ENCODE measurements around the gene DCLK1. TPM values are rescaled to one million over a fixed set of nuclear protein-coding genes. Genes with fewer than 3 reads are reported as not detected.

Gene DCLK1
- total RNA-seq, 4 donors from 2014 or later: 11.7 to 51.4 (median 15.8) TPM

DNA sequence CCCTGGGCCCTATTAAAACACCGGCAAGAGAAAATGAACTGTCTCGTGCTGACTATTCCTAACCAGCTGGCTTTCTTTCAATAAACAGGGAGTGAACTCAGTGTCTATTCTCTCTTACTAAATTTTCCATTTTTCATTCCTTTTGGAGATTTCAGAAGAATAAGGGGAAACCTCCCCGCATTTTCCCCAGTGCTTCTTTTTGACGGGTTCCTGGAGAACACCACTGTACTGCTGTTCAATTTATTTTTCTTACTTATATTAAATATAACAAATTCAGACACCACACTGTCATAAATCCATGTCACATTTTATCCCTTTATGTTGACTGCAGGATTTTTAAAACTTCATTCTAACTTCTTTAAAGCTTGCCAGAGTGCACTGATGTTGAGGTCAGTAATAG lies 75.8 kb downstream of the DCLK1 start:
- Histone ChIP-seq H3K36me3 (no peaks in the 10 kb centered on the region), H3K27ac (no peak overlapping the region), H3K4me3 (no peak overlapping the region), H3K9me3 (no peaks in the 10 kb centered on the region), H3K27me3 (no peaks in the 10 kb centered on the region), H3K4me1 (no peaks in the 10 kb centered on the region)
- no peak for TF ChIP-seq CTCF (IDR thresholded peaks at IDR 0.05)
- no peak for TF ChIP-seq EP300 (IDR thresholded peaks at IDR 0.05)
- TF ChIP-seq POLR2AphosphoS5 (IDR thresholded peaks at IDR 0.05): no peak
- TF ChIP-seq POLR2A (IDR thresholded peaks at IDR 0.05): no peak
- WGBS: 79% methylated on average over 4 of the region's 4 CpGs
- no peak for DNase-seq (ENCODE audit: low spot score in 2 of 2)

DNA sequence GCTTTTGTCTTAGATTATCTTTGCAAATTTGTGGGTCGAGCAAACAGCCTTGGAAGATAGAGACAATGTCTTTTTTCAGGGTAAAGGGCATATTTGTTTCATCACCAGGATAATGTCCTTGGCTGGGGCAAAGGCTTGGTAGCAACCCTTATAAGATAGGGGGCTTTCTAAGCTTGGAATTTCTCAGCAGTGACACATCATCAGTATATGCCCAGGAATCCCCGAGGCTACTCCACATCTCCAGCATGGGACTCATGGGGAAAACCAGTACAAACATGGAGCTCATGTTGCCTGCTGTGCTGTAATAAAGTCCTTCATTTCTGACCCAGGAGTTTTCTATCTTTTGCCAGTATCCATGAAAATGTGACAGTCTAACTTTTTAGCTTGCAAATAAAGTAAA lies 77.1 kb downstream of the DCLK1 start:
- Histone ChIP-seq H3K27ac (no peak overlapping the region), H3K4me3 (no peak overlapping the region), H3K27me3 (no peaks in the 10 kb centered on the region), H3K36me3 (no peaks in the 10 kb centered on the region), H3K9me3 (no peaks in the 10 kb centered on the region), H3K4me1 (no peaks in the 10 kb centered on the region)
- no peak for DNase-seq (ENCODE audit: low spot score in 2 of 2)
- TF ChIP-seq CTCF (IDR thresholded peaks at IDR 0.05): no peak
- TF ChIP-seq POLR2AphosphoS5 (IDR thresholded peaks at IDR 0.05): no peak
- TF ChIP-seq POLR2A (IDR thresholded peaks at IDR 0.05): no peak
- no peak for TF ChIP-seq EP300 (IDR thresholded peaks at IDR 0.05)
- WGBS: 77% methylated on average over 2 of the region's 2 CpGs

DNA sequence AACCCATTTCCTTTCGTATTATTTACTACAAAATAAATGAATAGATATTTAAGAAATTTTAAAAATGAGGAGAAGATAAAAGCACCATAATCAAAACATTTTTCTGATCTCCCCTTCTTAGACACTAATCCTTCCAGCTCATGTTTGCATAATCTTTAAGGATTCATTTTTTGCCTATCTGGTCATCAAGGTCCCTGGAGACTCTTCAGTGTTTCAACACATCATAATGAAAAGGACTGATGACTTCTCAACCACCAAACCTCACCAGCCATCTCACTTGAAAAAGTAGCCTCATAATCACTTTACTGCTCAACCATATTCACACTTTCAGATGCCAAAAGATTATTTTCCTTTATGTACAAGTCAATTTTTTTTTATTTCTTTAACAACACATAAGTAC lies 80.1 kb downstream of the DCLK1 start:
- WGBS: 65% methylated on average over 1 of the region's 1 CpG
- TF ChIP-seq EP300 (IDR thresholded peaks at IDR 0.05) (no peak), POLR2A (IDR thresholded peaks at IDR 0.05) (no peak), POLR2AphosphoS5 (IDR thresholded peaks at IDR 0.05) (no peak), CTCF (IDR thresholded peaks at IDR 0.05) (no peak)

DNA sequence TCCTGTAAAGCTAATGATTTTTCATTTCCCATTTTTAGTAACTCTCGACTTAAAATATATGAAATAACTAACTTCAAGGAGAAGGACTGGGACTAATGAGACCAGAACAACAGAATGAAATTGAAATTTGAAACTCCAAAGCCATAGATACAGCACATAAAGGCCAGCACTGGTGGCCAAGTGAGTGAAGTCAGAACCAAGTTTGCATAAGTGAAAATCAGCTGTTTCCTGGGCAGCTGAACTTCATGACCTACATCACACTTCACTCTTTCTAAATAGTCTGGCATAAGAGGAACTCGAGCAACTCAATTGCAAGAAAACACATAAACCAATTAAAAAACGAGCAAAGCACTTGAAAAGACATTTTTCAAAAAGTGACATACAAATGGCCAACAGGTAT lies 84.5 kb downstream of the DCLK1 start:
- no peak for TF ChIP-seq CTCF (IDR thresholded peaks at IDR 0.05)
- no peak for TF ChIP-seq EP300 (IDR thresholded peaks at IDR 0.05)
- no peak for TF ChIP-seq POLR2AphosphoS5 (IDR thresholded peaks at IDR 0.05)
- no peak for TF ChIP-seq POLR2A (IDR thresholded peaks at IDR 0.05)
- WGBS: 74% methylated on average over 3 of the region's 3 CpGs
- H3K27ac ChIP-seq: no peak overlapping the region
- no peaks in the 10 kb centered on the region for H3K9me3 ChIP-seq
- no peak overlapping the region for H3K4me3 ChIP-seq
- no peak for DNase-seq (ENCODE audit: low spot score in 2 of 2)
- H3K27me3 ChIP-seq: no peaks in the 10 kb centered on the region
- no peaks in the 10 kb centered on the region for H3K4me1 ChIP-seq
- no peaks in the 10 kb centered on the region for H3K36me3 ChIP-seq

More for the DNA sequence above, 80.1 kb downstream of the DCLK1 start:
- Histone ChIP-seq H3K4me1 (no peaks in the 10 kb centered on the region), H3K36me3 (no peaks in the 10 kb centered on the region), H3K27me3 (no peaks in the 10 kb centered on the region), H3K27ac (no peak overlapping the region), H3K4me3 (no peak overlapping the region), H3K9me3 (no peaks in the 10 kb centered on the region)
- DNase-seq (ENCODE audit: low spot score in 2 of 2): no peak

DNA sequence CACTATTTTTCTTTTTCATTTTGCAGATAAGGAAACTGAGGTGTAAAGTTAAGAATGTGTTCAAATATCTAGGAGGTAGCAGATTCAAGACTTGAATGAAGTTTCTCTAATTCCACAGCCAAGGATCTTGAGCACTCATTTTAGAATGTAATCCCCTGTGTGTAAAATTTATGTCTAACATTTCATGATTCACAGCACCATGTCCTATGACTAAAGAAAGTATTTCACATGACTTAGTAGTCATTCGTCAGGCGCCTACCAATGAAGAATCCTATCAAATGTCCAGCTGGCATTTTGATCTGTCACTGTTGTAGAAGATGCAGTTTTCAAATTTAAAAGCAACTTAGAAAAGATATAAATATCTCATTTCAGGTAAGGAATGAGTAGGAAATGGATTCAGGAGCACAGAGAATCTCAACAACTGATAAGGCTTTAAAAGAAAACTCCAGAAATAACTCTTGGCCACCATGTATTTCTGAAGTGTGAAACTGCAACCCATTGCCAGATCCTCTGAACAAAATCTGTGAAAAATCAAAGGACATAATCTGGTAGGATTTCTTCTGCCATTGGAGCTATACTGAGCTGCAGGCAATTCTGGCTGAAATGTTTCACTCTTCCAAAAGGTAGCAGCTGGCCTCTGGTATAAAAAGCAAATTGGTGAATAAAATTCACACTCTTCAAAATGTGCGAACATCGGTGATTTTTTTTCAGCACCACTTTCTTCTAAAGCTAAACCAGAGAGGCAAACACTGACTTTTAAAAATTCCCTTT lies 92.2 kb downstream of the DCLK1 start:
- TF ChIP-seq POLR2A (IDR thresholded peaks at IDR 0.05): no peak
- no peak for TF ChIP-seq CTCF (IDR thresholded peaks at IDR 0.05)
- TF ChIP-seq EP300 (IDR thresholded peaks at IDR 0.05): no peak
- no peak for TF ChIP-seq POLR2AphosphoS5 (IDR thresholded peaks at IDR 0.05)
- no peaks in the 10 kb centered on the region for H3K27me3 ChIP-seq
- DNase-seq (ENCODE audit: low spot score in 2 of 2): no peak
- H3K27ac ChIP-seq: peak overlapping the region; percentile 65
- no peak overlapping the region for H3K4me3 ChIP-seq
- no peaks in the 10 kb centered on the region for H3K4me1 ChIP-seq
- H3K36me3 ChIP-seq: no peaks in the 10 kb centered on the region
- WGBS: 79% methylated on average over 4 of the region's 4 CpGs
- no peaks in the 10 kb centered on the region for H3K9me3 ChIP-seq

Measured in suprapubic skin (tissue), 4 donors.